Natural killer cell (primary cell): Measurements from ENCODE around the gene MICB. TPM values are rescaled to one million over a fixed set of nuclear protein-coding genes. Genes with fewer than 3 reads are reported as not detected.
A peak's percentile ranks its signal among the peaks of the same experiment; 100 is the strongest.

Experiments used
- ATAC-seq, 3 donors: fragments of 150-1000 bp in 2 of 3; fragments of 200-7000 bp in 1 of 3; cut with Tn5 transposase; 1 replicate in 1 of 3; 2 replicates in 2 of 3; pipeline ENCODE4 v1.10.0; 2021; ENCODE audit warnings: mild to moderate bottlenecking in 2 of 3, moderate library complexity in 2 of 3
- DNase-seq, 2 donors: peaks; one replicate each; pipeline versions ENCODE4 v3.0.0 to v3.0.0-alpha.2; 2013 to 2021; ENCODE audit warnings: mixed read lengths in 1 of 2
- H3K27ac ChIP-seq: one replicate; pipeline ENCODE4 v1.5.1; 2013; ENCODE audit warnings: mild to moderate bottlenecking, low read length
- H3K27me3 ChIP-seq: one replicate; pipeline ENCODE4 v1.6.1; 2013; ENCODE audit warnings: low read length; ENCODE audit not compliant: control insufficient read depth, insufficient read depth
- H3K36me3 ChIP-seq: one replicate; pipeline ENCODE4 v1.6.1; 2013; ENCODE audit warnings: low read length; ENCODE audit not compliant: control insufficient read depth, insufficient read depth
- H3K4me1 ChIP-seq: one replicate; pipeline ENCODE4 v1.6.1; 2013; ENCODE audit warnings: low read length; ENCODE audit not compliant: control insufficient read depth, insufficient read depth
- H3K4me3 ChIP-seq: one replicate; pipeline ENCODE4 v1.5.1; 2013; ENCODE audit warnings: low read length
- H3K9me3 ChIP-seq: one replicate; pipeline ENCODE4 v1.6.1; 2013; ENCODE audit warnings: low read length; ENCODE audit not compliant: control insufficient read depth, insufficient read depth
- H3K27ac Mint-ChIP-seq, 2 donors: one replicate each; pipeline ENCODE4 v1.8.0; 2022; ENCODE audit warnings: mild to moderate bottlenecking in 2 of 2, mixed read lengths in 2 of 2, moderate library complexity in 1 of 2
- H3K27me3 Mint-ChIP-seq, 2 donors: one replicate each; pipeline ENCODE4 v1.8.0; 2022; ENCODE audit warnings: low read depth in 2 of 2, mixed read lengths in 2 of 2
- H3K36me3 Mint-ChIP-seq: one replicate; pipeline ENCODE4 v1.8.0; 2022; ENCODE audit warnings: mixed read lengths
- H3K4me1 Mint-ChIP-seq, 2 donors: one replicate each; pipeline ENCODE4 v1.8.0; 2022; ENCODE audit warnings: mixed read lengths in 2 of 2
- H3K4me3 Mint-ChIP-seq: one replicate; pipeline ENCODE4 v1.8.0; 2022; ENCODE audit warnings: mild to moderate bottlenecking, moderate library complexity, mixed read lengths
- H3K9me3 Mint-ChIP-seq, 2 donors: one replicate each; pipeline ENCODE4 v1.8.0; 2022; ENCODE audit warnings: mixed read lengths in 2 of 2
- WGBS: methylation state at CpG from one replicate; pipeline ENCODE4 v1.1.7; 2013; ENCODE audit warnings: missing lambda C conversion rate; ENCODE audit not compliant: insufficient coverage; 5-methylcytosine and 5-hydroxymethylcytosine counted together
- intact Hi-C: fragments of 100-400 bp; cut with micrococcal nuclease; formaldehyde crosslinking; loops from one replicate; pipeline ENCODE4 v1.14.2; 2022
- total RNA-seq, 4 donors: library from RNA; stranded (reverse); fragments of 120-200 nt in 1 of 4; gene quantifications; one replicate each; pipeline versions ENCODE4 v1.2.3 to v1.2.4, GENCODE V29; 2013 to 2022
- TF ChIP-seq, protein P1 (sequence below): fragments of 200-600 bp; IDR thresholded peaks from one replicate; pipeline ENCODE4 v1.8.0; 2022; ENCODE audit warnings: antibody characterized with exemption

MICB gene
- total RNA-seq, 3 donors from 2014 or later (not counting 1 experiment from before 2014, with no cell fraction given), result 33.5 to 39.0 (median 37.6) TPM

DNA sequence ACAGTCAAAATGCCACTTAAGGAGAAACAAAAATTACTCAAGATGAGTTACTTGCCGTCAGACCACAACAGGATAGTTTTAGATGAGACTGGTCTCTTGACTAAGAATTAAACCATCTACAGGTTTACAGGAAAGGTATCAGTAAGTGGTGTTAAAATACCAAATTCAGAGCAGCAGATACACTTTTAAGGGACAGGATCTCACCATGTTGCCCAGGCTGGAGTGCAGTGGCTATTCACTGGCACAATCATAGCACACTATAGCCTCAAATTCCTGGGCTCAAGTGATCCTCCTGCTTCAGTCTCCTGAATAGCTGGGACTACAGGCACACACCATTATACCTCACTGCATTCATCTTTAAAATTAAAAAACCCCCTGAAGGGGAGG lies 35.5 kb downstream of the MICB start:
- no peak overlapping the region for H3K4me3 Mint-ChIP-seq
- intact Hi-C loops, result no loop called here
- no peaks in the 10 kb centered on the region for H3K9me3 Mint-ChIP-seq
- H3K27me3 ChIP-seq, result no peaks in the 10 kb centered on the region
- no peak overlapping the region for H3K4me3 ChIP-seq
- no peak for ATAC-seq
- 91% methylated on average over 1 of the region's 1 CpG for WGBS
- no peak for DNase-seq
- H3K4me1 ChIP-seq, result no peaks in the 10 kb centered on the region
- peaks cover 82% of the 10 kb centered on the region for H3K36me3 ChIP-seq
- peaks cover 20% of the 10 kb centered on the region for H3K36me3 Mint-ChIP-seq
- H3K27me3 Mint-ChIP-seq, result no peaks in the 10 kb centered on the region
- peaks cover 27 to 39% of the 10 kb centered on the region in 2 donors for H3K4me1 Mint-ChIP-seq
- peak overlapping the region; percentile 37 to 51 for H3K27ac Mint-ChIP-seq
- H3K9me3 ChIP-seq, result no peaks in the 10 kb centered on the region
- TF ChIP-seq, protein P1, sequence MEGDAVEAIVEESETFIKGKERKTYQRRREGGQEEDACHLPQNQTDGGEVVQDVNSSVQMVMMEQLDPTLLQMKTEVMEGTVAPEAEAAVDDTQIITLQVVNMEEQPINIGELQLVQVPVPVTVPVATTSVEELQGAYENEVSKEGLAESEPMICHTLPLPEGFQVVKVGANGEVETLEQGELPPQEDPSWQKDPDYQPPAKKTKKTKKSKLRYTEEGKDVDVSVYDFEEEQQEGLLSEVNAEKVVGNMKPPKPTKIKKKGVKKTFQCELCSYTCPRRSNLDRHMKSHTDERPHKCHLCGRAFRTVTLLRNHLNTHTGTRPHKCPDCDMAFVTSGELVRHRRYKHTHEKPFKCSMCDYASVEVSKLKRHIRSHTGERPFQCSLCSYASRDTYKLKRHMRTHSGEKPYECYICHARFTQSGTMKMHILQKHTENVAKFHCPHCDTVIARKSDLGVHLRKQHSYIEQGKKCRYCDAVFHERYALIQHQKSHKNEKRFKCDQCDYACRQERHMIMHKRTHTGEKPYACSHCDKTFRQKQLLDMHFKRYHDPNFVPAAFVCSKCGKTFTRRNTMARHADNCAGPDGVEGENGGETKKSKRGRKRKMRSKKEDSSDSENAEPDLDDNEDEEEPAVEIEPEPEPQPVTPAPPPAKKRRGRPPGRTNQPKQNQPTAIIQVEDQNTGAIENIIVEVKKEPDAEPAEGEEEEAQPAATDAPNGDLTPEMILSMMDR, result no peak
- H3K27ac ChIP-seq, result no peak overlapping the region

DNA sequence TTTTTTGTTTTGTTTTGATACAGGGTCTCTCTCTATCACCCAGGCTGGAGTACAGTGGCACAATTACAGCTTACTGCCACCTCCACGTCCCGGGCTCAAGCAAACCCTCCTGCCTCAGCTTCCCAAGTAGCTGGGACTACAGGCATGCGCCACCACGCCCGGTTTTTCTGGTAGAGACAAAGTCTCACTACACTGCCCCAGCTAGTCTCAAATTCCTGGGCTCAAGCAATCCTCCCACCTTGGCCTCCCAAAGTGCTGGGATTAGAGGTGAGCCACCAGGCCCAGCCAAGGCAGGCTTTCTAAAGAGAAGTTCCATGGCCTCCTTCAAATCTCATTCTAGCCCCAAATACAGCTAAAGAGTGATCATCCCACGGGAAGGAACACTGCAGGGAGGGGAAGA lies 36.1 kb downstream of the MICB start:
- WGBS, result 95% methylated on average over 6 of the region's 6 CpGs
- H3K27me3 Mint-ChIP-seq, result no peaks in the 10 kb centered on the region

DNA sequence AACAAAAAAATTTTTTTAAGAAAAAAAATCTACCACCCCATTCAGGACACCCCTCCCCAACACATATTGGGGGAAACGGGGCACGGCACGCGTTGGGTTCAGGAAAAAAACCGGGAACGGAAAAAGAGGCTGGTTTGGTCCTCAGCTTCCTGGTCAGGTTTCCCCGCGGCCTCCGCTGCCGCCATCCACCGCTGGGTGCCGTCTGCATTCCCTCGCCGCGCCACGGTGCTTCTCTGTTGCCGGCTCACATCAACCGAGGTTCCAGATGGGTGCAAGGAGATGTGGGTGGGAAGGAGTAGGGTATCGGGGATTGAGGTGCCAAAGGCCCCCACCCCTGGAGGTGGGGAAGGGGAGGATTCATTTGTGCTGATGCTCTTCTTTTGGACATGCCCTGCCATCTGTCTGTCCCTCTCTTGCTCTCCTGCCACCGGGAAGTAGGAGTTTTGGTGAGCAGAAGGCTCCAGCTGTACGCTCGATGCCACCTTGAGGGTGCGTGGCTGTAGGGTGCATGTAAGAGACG lies 36.6 kb downstream of the MICB start:
- H3K9me3 Mint-ChIP-seq, result no peaks in the 10 kb centered on the region
- Histone ChIP-seq H3K36me3 (peaks cover 91% of the 10 kb centered on the region), H3K9me3 (no peaks in the 10 kb centered on the region), H3K4me3 (no peak overlapping the region), H3K27me3 (no peaks in the 10 kb centered on the region), H3K27ac (no peak overlapping the region), H3K4me1 (peaks cover 10% of the 10 kb centered on the region)
- intact Hi-C loops, result no loop called here
- no peak for ATAC-seq
- no peak overlapping the region for H3K4me3 Mint-ChIP-seq
- H3K36me3 Mint-ChIP-seq, result peaks cover 27% of the 10 kb centered on the region
- H3K27ac Mint-ChIP-seq, result no peak overlapping the region
- H3K27me3 Mint-ChIP-seq, result no peaks in the 10 kb centered on the region
- peaks cover 38 to 50% of the 10 kb centered on the region in 2 donors for H3K4me1 Mint-ChIP-seq
- 94% methylated on average over 24 of the region's 24 CpGs for WGBS
- no peak for DNase-seq
- TF ChIP-seq, protein P1, result no peak

More for the DNA sequence above, 36.1 kb downstream of the MICB start:
- DNase-seq (no peak), ATAC-seq (no peak)
- TF ChIP-seq, protein P1, result no peak
- H3K36me3 ChIP-seq, result peaks cover 88% of the 10 kb centered on the region
- H3K27ac ChIP-seq, result no peak overlapping the region
- H3K9me3 ChIP-seq, result no peaks in the 10 kb centered on the region
- no peak overlapping the region for H3K4me3 ChIP-seq
- intact Hi-C loops, result no loop called here
- H3K27ac Mint-ChIP-seq, result no peak overlapping the region
- H3K4me3 Mint-ChIP-seq, result no peak overlapping the region
- H3K4me1 Mint-ChIP-seq, result peaks cover 32 to 45% of the 10 kb centered on the region in 2 donors
- peaks cover 5% of the 10 kb centered on the region for H3K4me1 ChIP-seq
- H3K36me3 Mint-ChIP-seq, result peaks cover 24% of the 10 kb centered on the region
- H3K27me3 ChIP-seq, result no peaks in the 10 kb centered on the region
- no peaks in the 10 kb centered on the region for H3K9me3 Mint-ChIP-seq
